GM18511 (cell line): ENCODE measurements around the gene FLNA.
A peak's percentile ranks its signal among the peaks of the same experiment; 100 is the strongest.
"Not testable (repeated sequence)": the region's sequence is repeated elsewhere in the genome, so short reads cannot be mapped to it uniquely, and the experiment has no call there.

Experiments
- ATAC-seq: cut with Tn5 transposase; IDR thresholded peaks from one replicate; pipeline ENCODE4 v1.9.1; 2021; ENCODE audit warnings: mild to moderate bottlenecking, moderate library complexity; ENCODE audit not compliant: unreplicated experiment

Gene FLNA

GRCh38 chrX:154374313-154375155 lies at the start of gene FLNA:
Gene FLNA, minus strand, starts transcription at chrX:154374634. Its CDS starts 3,389 bp downstream, at chrX:154371245.
- ATAC-seq = no peak

GRCh38 chrX:154420402-154420756 lies 45.9 kb upstream of the FLNA start:
- no peak for ATAC-seq

- ATAC-seq = no peak
Observed at GRCh38 chrX:154419688-154420401, 45.4 kb upstream of the FLNA start.

- no peak for ATAC-seq
Observed at GRCh38 chrX:154419189-154419588, 44.8 kb upstream of the FLNA start.

- no peak for ATAC-seq
Observed at GRCh38 chrX:154417157-154417556, 42.7 kb upstream of the FLNA start.

GRCh38 chrX:154413142-154413541 lies 38.7 kb upstream of the FLNA start:
- ATAC-seq = no peak

- no peak for ATAC-seq
Observed at GRCh38 chrX:154412468-154412867, 38.0 kb upstream of the FLNA start.

- ATAC-seq = peak; percentile 69
Observed at GRCh38 chrX:154411981-154412340, 37.5 kb upstream of the FLNA start.

GRCh38 chrX:154409222-154409871 lies 34.9 kb upstream of the FLNA start, which contains the start of gene DNASE1L1:
Gene DNASE1L1, minus strand, starts transcription at chrX:154409254. Its CDS starts 3,686 bp downstream, at chrX:154405568.
- ATAC-seq = peak; percentile 50

GRCh38 chrX:154408659-154409221 lies 34.3 kb upstream of the FLNA start:
- peak; percentile 3 for ATAC-seq

GRCh38 chrX:154404625-154405192 lies 30.3 kb upstream of the FLNA start:
- no peak for ATAC-seq

GRCh38 chrX:154403858-154404257 lies 29.4 kb upstream of the FLNA start:
- ATAC-seq = no peak

GRCh38 chrX:154403192-154403591 lies 28.8 kb upstream of the FLNA start:
- no peak for ATAC-seq

- ATAC-seq = no peak
Observed at GRCh38 chrX:154402622-154403127, 28.2 kb upstream of the FLNA start.

- no peak for ATAC-seq
Observed at GRCh38 chrX:154401918-154402621, 27.6 kb upstream of the FLNA start.

- no peak for ATAC-seq
Observed at GRCh38 chrX:154401045-154401799, 26.8 kb upstream of the FLNA start.

- not testable (repeated sequence) for ATAC-seq
Observed at GRCh38 chrX:154400369-154400817, 26.0 kb upstream of the FLNA start.

GRCh38 chrX:154399527-154400368 lies 25.3 kb upstream of the FLNA start:
- no peak for ATAC-seq
